Stimulated activated naive CD8-positive, alpha-beta T cell treated with anti-CD3 and anti-CD28 coated beads, Interleukin-15, amount 100 ng/mL, for 72 hours (primary cell): ENCODE results near the gene ORC6.
"Not testable (repeated sequence)": the region's sequence is repeated elsewhere in the genome, so short reads cannot be mapped to it uniquely, and the experiment has no call there.

Experiments used
- ATAC-seq: fragments of 150-1000 bp; cut with Tn5 transposase; 2 replicates; pipeline ENCODE4 v1.10.0; 2021; ENCODE audit warnings: mild to moderate bottlenecking, moderate library complexity
- DNase-seq, 2 donors: peaks; one replicate each; pipeline ENCODE4 v3.0.0; 2021 to 2022
- H3K27ac Mint-ChIP-seq, 2 donors: one replicate each; pipeline ENCODE4 v1.8.0; 2022; ENCODE audit warnings: mild to moderate bottlenecking in 2 of 2, mixed read lengths in 2 of 2, moderate library complexity in 2 of 2
- H3K27me3 Mint-ChIP-seq: one replicate; pipeline ENCODE4 v1.8.0; 2022; ENCODE audit warnings: mixed read lengths
- H3K4me1 Mint-ChIP-seq: one replicate; pipeline ENCODE4 v1.8.0; 2022; ENCODE audit warnings: mild to moderate bottlenecking, mixed read lengths
- H3K4me3 Mint-ChIP-seq, 2 donors: one replicate each; pipeline ENCODE4 v1.8.0; 2022; ENCODE audit warnings: mild to moderate bottlenecking in 2 of 2, mixed read lengths in 2 of 2, moderate library complexity in 1 of 2
- H3K9me3 Mint-ChIP-seq, 2 donors: one replicate each; pipeline ENCODE4 v1.8.0; 2022; ENCODE audit warnings: mixed read lengths in 2 of 2

Gene ORC6, protein sequence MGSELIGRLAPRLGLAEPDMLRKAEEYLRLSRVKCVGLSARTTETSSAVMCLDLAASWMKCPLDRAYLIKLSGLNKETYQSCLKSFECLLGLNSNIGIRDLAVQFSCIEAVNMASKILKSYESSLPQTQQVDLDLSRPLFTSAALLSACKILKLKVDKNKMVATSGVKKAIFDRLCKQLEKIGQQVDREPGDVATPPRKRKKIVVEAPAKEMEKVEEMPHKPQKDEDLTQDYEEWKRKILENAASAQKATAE

DNA sequence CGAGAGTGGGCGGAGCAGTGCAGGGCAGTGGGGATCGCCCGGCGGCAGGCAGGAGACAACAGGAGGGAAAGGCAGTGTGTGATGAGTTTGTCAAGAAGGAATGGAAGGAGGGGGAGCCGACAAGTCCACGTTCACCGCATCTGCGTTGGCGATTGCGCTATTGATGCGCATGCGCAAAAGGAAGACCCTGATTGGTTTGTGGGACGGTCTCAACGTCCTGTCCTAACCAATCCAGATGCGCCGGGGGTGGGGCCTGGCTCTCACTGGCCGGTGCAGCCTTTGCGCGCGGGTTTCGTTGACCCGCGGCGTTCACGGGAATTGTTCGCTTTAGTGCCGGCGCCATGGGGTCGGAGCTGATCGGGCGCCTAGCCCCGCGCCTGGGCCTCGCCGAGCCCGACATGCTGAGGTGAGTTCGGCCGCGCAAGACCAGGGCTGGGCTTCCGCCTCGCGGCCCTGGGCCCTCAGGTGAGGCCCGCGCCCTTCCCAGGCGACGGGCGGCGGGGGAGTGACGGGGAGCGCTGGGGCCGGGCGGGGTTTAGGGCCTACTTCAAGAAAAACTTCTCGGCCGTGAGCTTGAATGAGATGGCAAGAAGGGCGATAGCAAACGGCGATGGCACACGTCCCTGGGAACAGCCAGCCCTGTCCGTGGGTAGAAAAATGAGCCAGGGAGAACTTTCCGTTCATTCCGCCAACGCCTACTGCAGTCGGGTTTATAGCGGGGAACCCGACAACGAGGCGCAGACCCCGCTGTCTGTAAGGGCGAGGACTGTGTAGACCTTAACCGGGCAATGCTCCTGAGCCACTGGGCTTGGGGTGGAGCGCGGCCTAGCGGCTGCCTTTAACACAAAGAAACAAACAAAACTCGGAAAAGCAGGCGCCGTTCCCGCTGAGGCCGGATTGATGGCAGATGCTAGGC is at the start of gene ORC6:
ORC6 (plus strand) TSS at position 295 of the 916 bp plus-strand sequence; CDS start at position 342, 47 bp downstream.
- Mint-ChIP-seq H3K4me3 (no peak within 1 kb of the TSS), H3K27ac (no peak within 1 kb of the TSS), H3K9me3 (no peaks in the 10 kb centered on the region), H3K27me3 (no peaks in the 10 kb centered on the region), H3K4me1 (peaks cover 45% of the 10 kb centered on the region)
- peak; percentile 87 for ATAC-seq
- DNase-seq: peak; percentile 96

DNA sequence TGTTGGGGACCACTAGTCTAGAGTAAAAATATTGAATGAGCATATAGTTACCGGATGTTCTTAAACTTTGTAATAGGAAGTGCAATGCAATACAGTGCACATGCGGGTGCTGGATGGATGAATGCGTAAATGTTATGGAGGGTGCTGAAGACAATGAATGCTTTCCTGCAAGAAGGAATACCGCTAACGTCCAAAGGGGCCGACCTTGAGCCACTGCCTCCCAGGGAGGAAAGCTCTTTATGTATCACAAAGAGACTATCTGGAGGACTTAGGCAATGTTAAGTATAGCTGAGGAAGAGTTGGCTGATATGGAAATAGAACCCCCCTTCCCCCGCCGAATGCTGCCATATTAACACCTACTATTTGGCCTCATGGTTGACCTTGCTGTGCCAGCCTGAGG is 40.8 kb upstream of the ORC6 start:
- Mint-ChIP-seq H3K27ac (no peak overlapping the region), H3K4me1 (no peaks in the 10 kb centered on the region), H3K27me3 (no peaks in the 10 kb centered on the region), H3K9me3 (peaks cover 11 to 14% of the 10 kb centered on the region in 2 donors), H3K4me3 (no peak overlapping the region)
- DNase-seq: no peak
- no peak for ATAC-seq

DNA sequence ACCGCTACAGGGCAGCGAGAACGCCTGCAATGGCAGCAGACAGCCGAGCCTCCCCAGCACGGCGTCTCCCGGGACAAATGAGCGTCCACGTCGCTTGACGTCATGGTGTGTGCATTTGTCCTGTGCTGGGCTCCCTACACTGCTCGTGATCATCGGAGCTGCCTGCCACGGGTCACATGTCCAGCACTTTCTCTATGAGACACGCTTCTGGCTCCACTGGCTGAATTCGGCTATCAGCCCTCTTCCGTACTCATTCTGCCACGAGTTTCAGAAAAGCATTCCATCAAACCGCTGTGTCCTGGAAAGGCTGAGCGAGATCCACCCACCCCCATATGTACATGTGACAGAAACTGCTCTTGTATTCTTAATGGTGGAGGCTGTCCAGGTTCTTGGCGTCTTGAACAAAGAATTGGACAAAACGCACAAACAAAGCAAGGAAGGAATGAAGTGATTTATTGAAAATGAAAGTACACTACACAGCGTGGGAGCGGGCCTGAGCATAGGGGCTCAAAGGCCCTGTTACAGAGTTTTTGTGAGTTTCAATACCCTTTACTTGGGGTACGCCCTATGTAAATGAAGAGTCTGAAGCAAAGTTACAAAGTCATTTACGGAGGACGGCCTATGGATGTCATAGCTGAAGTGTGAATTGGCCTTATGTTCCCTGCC is 39.7 kb upstream of the ORC6 start:
- no peak overlapping the region for H3K27ac Mint-ChIP-seq

DNA sequence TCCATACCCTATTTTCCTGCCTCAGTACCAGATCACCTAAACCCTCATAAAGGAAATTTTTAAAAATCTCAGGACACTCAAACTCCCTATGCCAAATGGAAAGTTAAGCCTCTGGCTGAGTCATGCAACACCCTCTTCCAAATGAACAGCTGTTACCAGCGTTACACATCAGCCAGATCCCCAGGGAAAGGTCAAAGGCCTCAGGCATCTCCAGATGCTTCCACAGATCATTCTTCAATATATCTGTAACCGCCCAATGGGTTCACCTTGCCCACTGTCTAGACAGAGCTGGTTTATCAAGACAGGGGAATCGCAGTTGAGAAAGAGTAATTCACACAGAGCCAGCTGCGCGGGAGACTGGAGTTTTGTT is 39.2 kb upstream of the ORC6 start:
- no peaks in the 10 kb centered on the region for H3K27me3 Mint-ChIP-seq
- H3K9me3 Mint-ChIP-seq: peaks cover under 1 to 2% of the 10 kb centered on the region in 2 donors
- no peak overlapping the region for H3K27ac Mint-ChIP-seq
- ATAC-seq: no peak
- H3K4me1 Mint-ChIP-seq: no peaks in the 10 kb centered on the region
- no peak for DNase-seq
- H3K4me3 Mint-ChIP-seq: no peak overlapping the region

More for the DNA sequence above, 39.7 kb upstream of the ORC6 start:
- Mint-ChIP-seq H3K4me1 (no peaks in the 10 kb centered on the region), H3K9me3 (peaks cover 6 to 7% of the 10 kb centered on the region in 2 donors), H3K27me3 (no peaks in the 10 kb centered on the region), H3K4me3 (no peak overlapping the region)
- no peak for DNase-seq
- no peak for ATAC-seq

DNA sequence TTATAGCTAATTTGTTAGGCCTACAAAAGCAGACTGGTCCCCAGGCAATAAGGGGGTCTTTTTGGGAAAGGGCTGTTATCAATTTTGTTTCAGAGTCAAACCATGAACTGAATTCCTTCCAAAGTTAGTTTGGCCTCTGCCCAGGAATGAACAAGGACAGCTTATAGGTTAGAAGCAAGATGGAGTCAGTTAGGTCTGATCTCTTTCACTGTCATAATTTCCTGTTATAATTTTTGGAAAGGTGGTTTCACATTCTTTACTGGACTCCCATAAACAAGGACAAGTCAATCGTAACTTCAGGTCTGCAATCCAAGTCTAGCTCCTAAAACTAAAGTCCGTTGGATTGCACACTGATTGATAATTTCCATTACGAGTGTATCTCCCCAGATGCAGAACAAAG is 38.2 kb upstream of the ORC6 start:
- H3K4me1 Mint-ChIP-seq: no peaks in the 10 kb centered on the region
- H3K27me3 Mint-ChIP-seq: no peaks in the 10 kb centered on the region
- no peak overlapping the region for H3K27ac Mint-ChIP-seq
- H3K4me3 Mint-ChIP-seq: no peak overlapping the region
- ATAC-seq: no peak
- no peak for DNase-seq
- no peaks in the 10 kb centered on the region for H3K9me3 Mint-ChIP-seq

DNA sequence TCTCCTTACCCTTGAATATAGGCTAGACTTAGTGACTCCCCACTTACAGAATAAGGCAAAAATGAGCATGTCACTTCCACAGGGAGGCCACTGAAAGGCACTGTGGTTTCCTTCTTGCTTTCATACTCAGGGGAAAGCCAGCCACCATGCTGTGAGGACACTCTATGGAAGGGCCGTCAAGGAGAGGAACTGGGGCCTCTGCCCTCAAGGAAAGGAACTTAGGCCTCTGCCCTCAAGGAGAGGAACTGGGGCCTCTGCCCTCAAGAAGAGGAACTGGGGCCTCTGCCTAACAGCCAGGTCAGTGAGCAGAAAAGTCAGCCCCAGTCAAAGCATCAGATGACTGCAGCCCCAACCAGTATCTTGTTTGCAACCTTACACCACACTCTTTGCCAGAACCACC is 30.5 kb upstream of the ORC6 start:
- Mint-ChIP-seq H3K4me1 (peaks cover 18% of the 10 kb centered on the region), H3K27ac (peak overlapping the region in 1 of 2 donors; percentile 82), H3K27me3 (no peaks in the 10 kb centered on the region), H3K4me3 (peak overlapping the region; percentile 15 to 47), H3K9me3 (no peaks in the 10 kb centered on the region)
- DNase-seq (peak; percentile 3 to 72), ATAC-seq (peak; percentile 98)

DNA sequence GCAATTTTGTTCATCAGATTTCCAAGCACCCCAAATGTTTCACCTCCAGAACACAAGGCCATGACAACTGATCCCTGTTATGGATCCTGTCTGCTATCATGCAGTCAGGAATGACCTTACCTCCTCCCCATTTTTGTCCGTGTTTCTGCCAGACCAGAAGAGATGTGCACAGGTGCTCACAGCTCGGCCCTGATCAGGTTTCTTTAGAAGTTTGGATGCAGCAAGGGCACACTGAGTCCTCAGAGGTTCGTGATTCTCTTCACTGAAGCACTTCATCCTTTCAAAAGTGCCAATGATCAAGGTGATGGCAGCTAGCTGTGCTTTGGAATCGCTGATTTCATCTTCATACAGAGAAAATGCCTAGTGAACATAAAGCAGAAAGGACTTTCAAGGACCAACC is 27.3 kb upstream of the ORC6 start:
- Mint-ChIP-seq H3K9me3 (no peaks in the 10 kb centered on the region), H3K4me3 (no peak overlapping the region), H3K4me1 (peaks cover 18% of the 10 kb centered on the region), H3K27me3 (no peaks in the 10 kb centered on the region), H3K27ac (peak overlapping the region in 1 of 2 donors; percentile 31)
- no peak for ATAC-seq
- DNase-seq: no peak

DNA sequence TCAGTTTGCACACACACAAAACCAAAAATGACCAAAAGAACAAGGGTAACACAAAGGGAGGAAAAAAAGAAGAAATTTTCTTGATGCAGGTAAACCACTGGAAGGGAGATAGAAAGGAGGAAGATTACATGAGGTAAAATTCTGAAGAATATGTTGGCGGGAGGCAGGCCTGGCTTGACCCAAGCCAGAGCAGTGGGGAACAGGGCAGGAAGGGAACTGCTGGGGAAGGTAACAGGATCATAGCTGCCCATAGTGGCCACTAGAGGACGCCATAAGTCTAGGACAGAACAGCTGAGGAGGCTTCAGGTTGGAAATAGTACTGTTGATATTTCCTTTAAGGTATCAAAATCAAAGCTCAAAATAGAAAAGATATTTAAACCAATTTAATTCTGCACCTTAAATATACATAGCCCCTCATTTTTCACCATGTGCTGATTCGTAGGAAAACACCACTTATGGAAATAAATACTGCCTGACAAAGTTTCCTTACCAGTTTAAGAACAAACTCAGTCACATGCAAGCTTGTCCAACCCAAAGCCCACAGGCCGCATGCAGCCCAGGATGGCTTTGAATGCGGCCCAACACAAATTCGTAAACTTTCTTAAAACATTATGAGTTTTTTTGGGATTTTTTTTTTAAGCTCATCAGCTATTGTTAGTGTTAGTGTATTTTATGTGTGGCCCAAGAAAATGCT is 16.0 kb upstream of the ORC6 start:
- no peaks in the 10 kb centered on the region for H3K4me1 Mint-ChIP-seq
- DNase-seq: peak; percentile 41 to 48
- H3K9me3 Mint-ChIP-seq: no peaks in the 10 kb centered on the region
- peak; percentile 92 for ATAC-seq
- no peak overlapping the region for H3K27ac Mint-ChIP-seq
- H3K4me3 Mint-ChIP-seq: no peak overlapping the region
- H3K27me3 Mint-ChIP-seq: no peaks in the 10 kb centered on the region

DNA sequence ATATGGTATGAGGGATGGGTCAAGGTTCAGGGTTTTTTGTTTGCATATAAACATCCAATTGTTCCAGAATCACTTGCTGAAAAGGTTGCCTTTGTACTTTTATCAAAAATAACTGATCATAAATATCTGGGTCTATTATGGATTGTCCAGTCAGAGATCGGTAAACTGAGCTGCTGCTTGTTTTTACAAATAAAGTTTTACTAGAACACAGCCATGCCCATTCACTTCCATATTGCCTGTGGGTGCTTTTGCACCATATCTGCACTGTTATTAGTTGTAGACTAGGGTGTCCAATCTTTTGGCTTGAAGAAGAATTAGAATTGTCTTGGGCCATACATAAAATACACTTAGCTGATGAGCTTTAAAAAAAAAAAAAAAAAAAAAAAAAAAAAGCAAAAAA is 11.5 kb upstream of the ORC6 start:
- not testable (repeated sequence) for H3K4me1 Mint-ChIP-seq, H3K4me3 Mint-ChIP-seq, H3K9me3 Mint-ChIP-seq, H3K27ac Mint-ChIP-seq, H3K27me3 Mint-ChIP-seq, DNase-seq, ATAC-seq

DNA sequence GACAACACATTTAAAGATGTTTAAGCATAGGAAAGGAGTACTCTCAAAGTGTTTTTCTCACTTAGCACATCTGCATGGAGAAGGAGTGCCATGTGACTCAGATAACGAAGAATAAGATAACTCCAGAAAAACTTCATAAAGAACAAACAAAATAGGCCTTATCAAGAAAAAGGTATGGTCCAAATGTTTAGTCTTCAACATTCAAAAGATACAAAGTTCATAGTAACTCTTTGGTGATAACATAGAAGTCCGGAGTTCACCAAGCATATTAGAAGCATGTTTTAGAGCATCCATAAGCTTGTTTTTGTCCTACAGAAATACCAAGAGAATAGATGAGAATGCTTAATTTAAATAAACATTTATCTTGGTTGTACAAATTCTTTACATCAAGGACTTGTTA is 7.6 kb upstream of the ORC6 start:
- peaks cover 36% of the 10 kb centered on the region for H3K4me1 Mint-ChIP-seq
- H3K27ac Mint-ChIP-seq, H3K9me3 Mint-ChIP-seq, DNase-seq, H3K4me3 Mint-ChIP-seq, H3K27me3 Mint-ChIP-seq, ATAC-seq: not testable (repeated sequence)

DNA sequence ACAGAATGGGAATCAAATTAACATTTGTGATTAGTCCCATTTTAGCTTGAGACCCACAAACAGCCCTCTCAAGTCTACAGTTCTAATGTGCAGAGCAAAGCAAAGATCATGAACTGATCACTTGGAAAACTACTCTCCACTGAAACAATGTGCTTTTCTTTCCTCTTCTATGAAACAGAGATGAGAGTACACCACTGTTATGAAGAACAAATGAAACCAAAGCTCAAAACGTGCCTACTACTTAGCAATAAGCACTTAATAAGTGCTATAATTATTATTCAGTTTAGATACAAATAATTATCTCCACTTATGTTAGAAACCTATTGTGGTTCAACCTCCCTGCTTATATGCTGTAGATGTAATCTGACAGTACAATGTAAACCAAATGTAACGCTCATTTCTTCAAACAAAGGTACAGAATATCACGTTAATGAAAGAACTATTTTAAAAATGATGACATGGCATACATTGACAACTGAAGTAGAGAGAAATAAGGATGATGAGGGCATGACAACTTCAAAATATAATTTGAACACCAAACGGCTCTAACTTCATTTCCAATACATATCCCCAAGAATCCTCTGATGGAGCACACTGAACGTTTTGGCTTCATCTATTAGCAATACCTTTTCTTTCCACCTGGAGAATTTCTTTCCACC is 2.5 kb upstream of the ORC6 start:
- Mint-ChIP-seq H3K4me3 (no peak overlapping the region), H3K4me1 (peaks cover 61% of the 10 kb centered on the region), H3K27ac (no peak overlapping the region), H3K9me3 (no peaks in the 10 kb centered on the region), H3K27me3 (no peaks in the 10 kb centered on the region)
- ATAC-seq (no peak), DNase-seq (no peak)

DNA sequence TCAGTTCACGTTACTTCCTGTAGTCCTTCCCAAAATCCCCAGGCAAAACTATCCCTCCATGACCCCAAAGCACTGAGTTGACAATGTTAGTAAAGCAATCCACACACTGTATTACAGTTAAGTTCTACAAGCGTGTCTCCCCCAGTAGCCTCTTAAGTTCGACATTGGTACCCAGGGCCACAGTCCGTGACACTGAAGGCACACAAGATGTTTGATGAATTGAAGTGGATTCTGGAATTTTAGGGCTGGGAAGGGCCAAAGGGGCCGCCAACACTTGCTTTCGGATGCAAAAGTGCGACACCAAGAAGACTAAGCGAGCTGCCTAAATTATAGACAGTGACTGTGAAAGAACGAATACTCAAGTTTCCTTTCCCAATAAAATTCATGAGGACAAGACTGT is 2.0 kb upstream of the ORC6 start:
- Mint-ChIP-seq H3K9me3 (no peaks in the 10 kb centered on the region), H3K27ac (no peak overlapping the region), H3K27me3 (no peaks in the 10 kb centered on the region), H3K4me3 (no peak overlapping the region), H3K4me1 (peaks cover 58% of the 10 kb centered on the region)
- ATAC-seq (no peak), DNase-seq (no peak)

DNA sequence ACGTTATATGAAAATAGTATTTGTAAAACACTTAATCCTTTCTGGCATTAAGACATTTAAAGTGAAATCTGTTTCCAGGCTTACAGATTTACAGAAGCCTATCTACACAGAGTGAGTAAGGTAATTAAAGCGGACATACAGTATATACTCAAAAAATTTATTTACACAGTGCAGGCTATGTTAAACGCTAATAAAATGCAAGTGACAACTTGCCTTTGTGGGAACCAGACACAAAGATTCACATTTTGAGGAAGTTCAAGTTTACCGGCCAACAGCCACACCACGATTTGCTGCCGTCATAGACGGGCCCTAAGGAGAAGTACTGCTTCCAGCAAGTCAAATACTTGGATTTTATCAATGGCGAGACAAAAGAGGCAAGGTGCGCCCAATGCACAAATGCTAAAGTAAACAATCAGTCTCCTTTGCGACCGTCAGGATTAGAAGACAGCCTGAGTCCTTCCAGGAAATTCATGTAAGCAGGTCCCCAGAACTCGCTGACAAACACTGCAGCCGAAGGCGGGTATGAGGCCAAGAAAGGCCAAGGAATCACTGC is 1.3 kb upstream of the ORC6 start:
- ATAC-seq (no peak), DNase-seq (no peak)
- H3K27me3 Mint-ChIP-seq: no peaks in the 10 kb centered on the region
- no peak overlapping the region for H3K27ac Mint-ChIP-seq
- H3K4me1 Mint-ChIP-seq: peaks cover 56% of the 10 kb centered on the region
- no peaks in the 10 kb centered on the region for H3K9me3 Mint-ChIP-seq
- H3K4me3 Mint-ChIP-seq: no peak overlapping the region

DNA sequence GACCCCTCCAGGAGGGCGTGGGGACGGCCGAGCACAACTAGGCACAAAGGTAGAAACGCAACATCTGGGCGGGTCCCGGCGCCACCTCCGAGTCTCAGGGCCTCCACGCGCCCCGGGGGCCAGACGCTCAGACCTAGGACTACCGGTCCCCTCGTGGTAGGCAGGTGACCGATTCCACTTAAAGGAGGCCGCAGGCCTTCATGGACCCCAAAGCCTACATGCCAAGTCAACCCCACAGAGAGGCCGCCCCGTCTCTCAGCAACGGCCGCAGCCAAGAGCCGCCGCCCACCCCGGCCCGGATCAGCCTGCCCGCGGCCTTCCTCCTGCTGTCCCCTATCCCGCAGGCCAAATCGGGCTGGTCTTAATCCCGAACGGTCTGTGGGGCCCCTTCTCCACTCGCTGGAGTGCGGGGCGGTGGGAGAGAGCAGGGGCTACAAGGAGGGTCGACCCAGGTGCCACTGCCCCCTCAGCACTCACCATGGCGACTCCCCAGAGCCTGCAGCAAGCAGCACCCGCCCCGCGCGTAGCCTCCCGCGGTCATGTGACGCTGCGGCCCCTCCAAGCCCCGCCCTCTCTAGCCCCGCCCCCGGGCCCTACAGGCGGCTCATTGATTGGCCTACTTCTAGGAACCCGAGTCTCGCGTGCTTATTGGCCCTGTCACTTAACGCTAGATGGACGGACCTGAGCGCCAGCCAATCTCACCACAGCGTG is 650 bp upstream of the ORC6 start, which contains the start of gene VPS35:
VPS35 (minus strand) TSS at position 525 of the 711 bp plus-strand sequence; CDS start at position 480, 45 bp downstream.
- H3K27me3 Mint-ChIP-seq: no peaks in the 10 kb centered on the region
- peaks cover 49% of the 10 kb centered on the region for H3K4me1 Mint-ChIP-seq
- DNase-seq: peak; percentile 99
- H3K27ac Mint-ChIP-seq: no peak within 1 kb of the TSS
- H3K4me3 Mint-ChIP-seq: no peak within 1 kb of the TSS
- ATAC-seq: peak; percentile 91
- H3K9me3 Mint-ChIP-seq: no peaks in the 10 kb centered on the region
